HG02798 (cell line): Measurements from ENCODE around the gene GAK.

Source experiments
- ATAC-seq: cut with Tn5 transposase; IDR thresholded peaks from one replicate; pipeline ENCODE4 v1.9.1; 2021; ENCODE audit warnings: mild to moderate bottlenecking; ENCODE audit not compliant: unreplicated experiment, poor library complexity

The GAK gene

DNA sequence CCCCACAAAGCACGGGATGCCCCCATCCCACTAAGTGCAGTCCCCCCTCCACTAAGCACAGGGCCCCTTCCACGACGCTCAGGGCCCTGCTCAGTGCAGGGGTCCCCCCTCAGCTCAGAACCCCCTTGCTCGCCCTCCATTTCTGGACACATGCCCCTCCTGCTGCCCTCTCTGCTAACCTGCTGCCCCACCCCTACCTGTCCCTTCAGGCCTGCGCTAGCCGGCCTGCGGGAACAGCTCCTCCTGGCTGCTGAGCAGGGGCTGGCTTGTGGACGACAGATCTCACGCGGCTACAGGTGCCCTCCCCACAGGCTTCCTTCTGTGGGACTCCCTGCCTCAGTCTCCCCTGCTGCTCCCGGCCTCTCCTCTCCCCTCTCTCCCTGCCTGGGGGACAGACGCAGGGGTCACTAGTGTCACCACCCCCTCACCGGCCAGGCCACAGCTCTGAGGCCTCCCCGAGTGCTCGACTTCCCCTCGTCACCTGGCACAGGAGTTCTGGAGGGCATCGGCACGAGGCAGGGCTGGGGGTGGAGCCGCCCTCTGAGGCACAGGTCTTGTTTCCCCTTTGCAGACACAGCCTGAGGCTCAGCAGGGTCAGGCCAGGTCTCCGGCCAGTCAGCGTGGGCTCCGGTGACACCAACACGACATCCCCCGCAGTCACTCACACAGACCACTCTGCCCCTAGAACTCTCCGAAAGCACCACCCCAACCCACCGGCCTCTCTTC lies 21.6 kb downstream of the GAK start:
- no peak for ATAC-seq

DNA sequence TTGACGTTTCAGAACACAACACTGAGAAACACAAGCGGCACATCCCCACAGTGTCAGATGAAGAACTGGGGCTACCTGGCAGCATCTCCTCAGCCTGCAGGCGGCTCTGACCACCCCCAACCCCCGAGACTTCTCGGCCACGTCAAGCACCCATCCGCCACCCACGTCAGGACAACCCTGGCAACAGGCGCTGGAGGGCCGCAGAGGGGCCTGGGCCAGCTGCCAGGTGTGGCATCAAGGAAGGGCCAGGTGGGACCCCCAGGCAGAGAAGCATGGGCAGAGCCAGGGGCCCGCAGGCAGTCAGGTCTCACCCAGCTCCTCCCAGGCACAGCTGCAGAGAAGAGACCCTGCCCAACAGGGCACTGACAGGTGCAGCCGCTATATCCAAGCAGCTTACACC lies 22.3 kb downstream of the GAK start:
- ATAC-seq = no peak

DNA sequence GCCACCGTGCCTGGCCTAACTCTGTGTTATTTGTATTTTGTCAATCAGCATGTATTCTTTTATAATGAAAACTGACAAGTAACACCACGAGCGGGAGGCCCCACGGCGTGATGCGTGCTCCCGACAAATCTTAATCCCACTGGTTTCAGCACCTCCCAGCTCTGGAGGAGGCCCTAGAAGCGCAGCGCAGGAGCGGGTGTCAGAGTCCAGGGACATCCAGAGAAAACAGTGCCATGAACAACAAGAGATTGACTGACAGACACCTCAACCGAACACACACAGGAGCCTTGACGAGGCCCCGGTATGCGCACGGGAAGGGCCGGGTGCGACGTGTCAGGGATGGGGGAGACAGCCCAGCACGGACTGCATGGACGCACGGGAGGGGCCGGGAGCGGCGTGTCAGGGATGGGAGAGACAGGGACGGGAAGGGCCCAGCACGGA lies 23.0 kb downstream of the GAK start:
- no peak for ATAC-seq

DNA sequence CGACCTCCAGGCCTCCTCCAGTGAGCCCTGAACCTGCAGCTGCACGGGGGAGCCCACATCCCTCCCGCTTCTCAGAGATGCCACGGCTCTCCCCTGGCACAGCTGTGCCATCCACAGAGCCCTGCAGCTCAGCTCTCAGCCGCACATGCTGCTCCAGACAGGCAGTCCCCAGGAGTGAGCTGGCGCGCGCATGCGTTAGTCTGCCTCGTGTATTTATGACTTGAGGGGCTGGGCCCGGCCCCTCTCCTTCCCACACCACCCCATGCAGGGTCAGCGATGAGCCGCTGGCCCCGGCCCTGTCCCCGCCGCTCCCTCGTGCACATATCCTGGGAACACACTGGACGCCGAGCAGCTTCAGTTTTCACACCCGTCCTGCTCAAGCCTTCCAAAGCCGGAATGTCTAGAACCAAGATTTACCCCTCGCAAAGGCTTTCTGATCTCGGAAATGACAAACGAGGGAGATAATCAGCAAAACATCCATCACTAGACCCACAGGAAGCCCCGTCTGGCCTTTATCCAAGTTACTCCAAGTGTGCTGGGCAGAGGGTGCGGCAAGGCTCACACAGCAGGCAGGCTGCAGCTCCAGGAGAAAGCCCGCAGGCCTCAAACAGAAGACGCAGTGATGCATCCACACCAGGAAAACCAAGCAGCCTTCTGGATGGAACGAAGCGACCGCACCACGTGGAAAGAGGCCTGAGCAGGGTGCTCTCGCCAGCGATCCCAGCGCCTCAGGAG lies 24.3 kb downstream of the GAK start:
- ATAC-seq = no peak

DNA sequence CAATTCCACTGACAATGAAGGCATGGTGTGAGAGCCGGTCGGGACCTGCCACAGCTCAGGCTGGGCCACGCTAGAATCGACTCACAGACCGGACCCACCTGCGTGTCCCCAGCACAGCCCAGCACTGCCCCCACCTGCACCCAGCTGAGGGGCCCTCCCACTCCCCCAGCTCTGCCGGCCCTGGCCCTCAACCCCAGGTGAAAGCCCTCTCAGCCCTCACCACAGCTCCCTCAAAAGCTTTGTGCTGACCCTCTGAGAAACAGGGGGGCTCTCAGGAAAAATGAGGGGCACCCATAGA lies 25.1 kb downstream of the GAK start:
- ATAC-seq = no peak

DNA sequence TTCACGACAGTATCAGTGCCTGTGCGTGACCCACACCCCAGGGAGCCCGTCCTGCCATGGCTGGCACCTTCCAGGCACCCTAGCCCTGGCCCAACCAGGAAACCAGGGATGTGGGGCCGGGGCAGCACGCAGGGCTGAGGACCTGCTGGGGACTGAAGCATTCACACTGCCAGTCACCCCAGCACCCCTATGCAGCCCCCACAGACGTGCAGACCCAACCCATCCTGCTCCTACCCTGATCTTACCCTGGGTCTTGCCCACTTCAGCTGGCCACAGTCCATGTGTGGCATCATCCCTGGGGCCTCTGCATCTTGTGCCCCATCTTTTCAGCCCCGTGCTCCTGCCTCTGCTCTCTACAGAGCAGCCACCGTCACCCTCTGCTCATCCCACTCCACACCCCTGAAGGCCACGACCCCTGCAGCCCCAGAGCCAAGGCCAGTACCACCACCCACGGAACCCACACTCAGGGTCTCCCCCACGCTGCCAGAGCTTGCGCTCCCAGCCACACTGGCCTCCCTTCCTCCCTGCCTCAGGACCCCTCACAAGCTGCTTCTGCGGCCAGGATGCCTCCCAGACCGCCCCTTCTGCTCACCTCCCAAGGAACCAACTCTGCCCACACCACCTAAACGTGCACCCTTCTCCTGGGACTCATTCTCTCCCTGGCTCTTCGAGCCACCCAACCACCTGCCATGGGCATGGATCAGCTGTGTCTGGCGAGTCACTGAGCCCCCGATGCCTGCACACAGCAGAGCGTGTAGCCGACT lies 25.6 kb downstream of the GAK start:
- ATAC-seq = no peak

DNA sequence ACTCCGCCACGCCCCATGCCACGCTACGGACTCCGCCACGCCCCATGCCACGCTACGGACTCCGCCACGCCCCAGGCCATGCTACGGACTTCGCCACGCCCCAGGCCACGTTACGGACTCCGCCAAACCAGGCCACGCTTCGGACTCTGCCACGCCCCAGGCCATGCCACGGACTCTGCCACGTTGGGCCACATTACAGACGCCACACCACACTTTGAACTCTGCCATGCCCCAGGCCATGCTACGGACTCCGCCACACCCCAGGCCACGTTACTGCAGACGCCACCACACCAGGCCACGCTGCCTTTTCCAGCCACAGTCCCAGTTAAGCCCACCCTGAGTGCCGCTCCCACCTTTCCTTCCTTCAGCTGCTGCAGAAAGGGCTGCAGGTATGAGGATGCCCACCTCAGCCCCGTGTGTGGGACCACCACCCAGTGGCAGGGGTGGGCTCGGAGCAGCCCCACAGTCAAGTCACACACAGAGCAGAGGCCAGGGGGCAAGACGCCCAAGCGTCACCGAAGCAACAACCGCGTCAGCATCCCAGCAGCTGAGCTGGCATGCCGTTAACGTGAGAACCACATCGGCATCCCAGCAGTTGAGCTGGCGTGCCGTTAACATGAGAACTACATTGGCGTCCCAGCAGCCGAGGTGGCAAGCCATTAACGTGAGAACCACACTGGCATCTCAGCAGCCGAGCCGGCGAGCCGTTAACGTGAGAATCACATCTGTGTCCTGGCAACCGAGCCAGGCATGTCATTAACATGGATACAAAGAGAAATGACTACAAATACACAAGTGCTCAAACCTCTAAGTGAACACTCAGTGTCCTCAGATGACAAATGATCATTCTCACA lies 26.4 kb downstream of the GAK start:
- ATAC-seq = no peak

DNA sequence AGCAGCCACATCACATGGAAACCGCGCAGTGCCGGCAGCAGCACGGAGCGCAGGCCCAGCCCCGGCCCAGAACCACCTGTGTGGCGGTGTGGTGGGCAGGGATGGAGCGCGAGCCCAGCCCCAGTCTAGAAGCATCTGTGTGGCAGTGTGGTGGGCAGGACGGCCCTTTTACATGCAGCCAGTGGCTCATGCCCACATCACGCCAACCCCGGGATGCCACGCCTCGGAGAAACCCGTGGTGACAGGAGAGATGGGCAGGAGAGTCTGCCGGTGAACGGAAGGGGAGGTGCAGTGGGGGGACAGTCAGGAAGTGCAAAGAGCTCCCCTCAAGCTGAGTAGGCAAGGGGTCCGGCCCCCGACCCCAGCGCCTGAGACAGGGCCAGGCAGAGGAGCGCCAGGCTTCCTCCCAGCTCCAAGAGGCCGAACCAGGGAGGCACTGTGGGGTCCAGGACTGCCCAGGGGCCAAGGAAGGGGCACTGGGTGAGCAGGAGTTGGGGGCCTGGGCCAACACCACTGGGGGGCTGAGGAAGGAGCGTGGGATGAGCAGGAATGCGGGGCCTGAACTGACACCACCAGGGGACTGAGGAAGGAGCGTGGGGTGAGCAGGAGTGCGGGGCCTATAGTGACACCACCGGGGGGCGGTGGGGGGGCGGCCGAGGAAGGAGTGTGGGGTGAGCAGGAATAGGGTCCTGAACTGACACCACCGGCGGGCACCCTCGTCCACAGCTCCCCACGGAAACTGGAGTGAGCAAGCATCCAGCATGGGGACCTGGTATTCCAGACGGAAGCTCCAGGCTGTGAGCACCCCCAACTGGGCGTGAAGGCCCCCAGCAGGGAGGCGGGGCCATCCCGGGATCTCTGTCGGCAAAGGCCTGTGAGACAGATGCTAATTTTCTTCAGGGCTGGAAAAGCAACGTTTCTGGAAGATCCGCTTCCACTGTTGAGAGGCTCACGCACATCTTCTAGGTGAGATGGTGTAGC lies 28.8 kb downstream of the GAK start:
- no peak for ATAC-seq

DNA sequence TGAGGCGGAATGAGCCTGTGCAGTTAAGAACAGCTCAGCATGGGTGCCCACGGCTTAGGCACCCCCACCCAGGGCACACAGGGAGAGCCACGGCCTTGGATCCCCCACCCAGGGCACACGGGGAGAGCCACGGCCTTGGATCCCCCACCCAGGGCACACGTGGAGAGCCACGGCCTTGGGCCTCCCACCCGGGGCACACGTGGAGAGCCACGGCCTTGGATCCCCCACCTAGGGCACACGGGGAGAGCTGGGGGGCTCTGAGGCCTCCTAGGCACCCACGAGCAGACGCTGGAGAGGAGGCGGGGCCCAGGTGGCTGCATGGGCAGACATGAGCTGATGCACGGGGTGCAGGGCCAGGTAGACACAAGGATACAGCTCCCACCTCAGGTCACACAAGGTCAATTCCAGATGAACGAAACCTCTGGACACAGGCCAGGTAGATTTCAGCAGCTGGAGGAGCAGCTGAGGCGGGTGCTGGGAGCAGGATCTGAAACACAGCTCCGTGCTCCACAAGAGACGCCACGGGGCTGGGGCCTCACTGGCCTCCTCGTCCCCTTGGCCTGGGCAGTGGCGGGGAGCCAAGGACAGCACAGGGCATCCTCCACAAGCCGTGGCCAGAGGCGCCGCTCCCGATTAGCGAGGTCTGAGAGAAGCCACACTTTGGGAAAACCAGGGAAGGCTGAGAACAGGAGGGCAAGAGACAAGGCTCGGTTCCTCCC lies 30.8 kb downstream of the GAK start:
- no peak for ATAC-seq

DNA sequence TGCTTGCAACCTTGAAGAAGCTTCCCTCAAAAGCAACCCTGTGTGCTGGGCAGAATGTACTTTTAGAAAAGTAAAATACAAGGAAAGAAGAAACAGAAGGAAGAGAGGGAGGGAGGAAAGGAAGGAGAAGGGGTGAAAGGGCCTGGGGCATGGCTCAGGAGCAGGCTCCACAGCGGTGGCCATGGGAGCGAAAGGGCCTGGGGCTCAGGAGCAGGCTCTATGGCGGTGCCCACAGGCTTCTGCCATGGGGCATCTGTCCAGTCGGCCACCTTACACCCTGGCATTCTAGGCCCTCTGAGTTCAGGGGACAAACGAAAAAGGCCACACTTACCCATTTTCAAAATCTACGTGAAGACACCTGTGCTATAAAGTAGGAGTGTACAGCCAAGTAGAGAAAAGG lies 31.4 kb downstream of the GAK start:
- no peak for ATAC-seq

DNA sequence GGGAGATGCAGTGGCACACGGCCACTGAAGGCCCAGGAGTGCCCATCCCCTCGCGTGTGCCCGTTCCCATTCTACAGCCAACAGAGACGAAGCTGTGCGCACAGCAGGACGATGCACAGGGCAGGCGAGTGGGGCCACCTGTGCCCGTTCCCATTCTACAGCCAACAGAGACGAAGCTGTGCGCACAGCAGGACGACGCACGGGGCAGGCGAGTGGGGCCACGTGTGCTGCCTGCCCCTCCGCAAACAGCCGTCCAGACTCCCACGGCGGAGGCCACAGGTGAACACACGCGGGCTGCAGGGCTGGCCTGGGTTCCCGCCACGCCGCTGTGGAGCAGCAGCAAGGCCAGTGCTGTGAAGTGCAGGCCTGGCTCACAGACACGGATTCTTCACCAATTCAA lies 32.0 kb downstream of the GAK start:
- ATAC-seq = no peak

DNA sequence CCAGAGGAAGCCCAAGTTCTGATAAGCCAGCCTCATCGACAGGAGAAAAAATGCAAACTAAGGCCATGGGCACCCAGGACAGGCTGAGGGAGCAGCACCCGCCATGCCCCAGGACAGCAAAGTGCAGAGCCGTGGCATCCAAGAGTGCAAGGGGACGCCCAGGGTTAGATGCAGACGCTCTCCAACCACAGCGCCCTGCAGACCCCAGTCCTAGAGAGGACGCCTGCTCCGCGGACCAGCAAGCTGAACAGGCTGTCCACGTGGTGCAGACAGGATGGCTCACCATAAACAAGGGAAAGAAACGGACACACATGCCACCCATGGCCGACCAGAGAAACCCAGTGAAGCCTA lies 32.6 kb downstream of the GAK start:
- no peak for ATAC-seq

DNA sequence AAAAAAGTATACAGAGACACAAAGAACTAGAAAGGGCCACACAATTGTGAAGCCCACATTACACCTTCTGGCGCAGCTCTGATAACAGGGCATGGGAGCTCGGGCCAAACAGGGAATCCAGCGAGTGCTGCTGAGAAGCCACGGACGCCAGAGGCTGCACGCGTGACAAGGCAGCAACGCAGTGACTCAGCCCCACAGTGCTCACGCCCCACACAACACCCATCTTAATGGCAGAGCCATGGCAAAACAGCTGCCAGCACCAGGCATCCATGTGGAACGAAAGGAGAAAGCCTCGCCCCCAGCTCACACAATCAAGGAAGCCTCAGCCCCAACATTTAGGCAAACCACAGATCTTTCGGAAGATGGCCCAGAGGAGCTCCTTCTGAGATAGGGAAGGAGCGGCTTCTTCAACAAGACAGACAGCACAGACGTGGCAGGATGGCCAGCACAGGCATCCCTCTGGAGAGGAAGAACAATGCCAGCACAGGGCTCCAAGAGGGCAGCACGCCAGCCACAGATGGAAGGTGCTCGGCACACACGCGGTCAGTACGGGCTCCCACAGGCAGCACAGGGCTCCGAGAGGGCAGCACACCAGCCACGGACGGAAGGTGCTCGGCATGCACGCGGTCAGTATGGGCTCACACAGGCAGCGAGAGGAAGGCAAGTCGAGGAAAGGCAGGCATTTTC lies 33.1 kb downstream of the GAK start:
- no peak for ATAC-seq

DNA sequence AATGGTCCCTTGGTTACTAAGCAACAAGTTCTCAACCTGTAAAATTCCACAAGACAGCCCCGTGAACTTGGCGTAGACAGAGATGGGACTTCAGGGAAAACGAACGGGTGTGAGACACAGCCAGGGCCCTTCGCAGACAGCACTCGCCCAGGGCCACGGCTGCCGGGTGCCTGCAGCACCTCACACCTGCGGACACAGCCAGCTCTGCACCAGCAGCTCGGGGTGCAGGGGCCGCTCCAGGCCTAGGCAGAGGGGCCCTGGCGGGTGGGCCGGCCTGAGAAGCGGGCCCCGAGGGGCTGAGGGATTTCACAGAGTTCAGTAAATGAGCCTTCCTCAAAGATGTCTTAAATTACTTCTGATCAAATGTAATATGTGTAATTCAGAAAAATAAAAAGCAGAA lies 34.0 kb downstream of the GAK start:
- ATAC-seq = no peak

DNA sequence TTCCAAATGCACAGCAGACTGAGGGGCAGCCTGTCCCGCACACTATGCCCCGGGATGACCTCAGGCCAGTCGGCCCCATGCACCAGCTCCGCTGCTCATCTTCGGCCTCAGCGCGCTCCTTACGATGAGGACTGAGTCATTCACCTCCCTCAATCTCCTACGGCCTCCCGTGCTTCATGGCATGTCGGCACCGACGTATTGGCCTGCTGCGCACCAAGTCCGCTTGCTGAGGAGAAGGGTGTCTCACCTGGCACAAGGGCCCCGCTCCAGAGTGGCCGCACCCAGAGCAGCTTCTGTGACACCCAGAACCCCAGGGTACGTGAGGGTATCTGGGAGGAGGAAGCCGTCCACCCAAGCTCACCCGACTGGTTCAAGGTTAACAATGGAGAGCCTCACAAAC lies 35.5 kb downstream of the GAK start:
- ATAC-seq = no peak

DNA sequence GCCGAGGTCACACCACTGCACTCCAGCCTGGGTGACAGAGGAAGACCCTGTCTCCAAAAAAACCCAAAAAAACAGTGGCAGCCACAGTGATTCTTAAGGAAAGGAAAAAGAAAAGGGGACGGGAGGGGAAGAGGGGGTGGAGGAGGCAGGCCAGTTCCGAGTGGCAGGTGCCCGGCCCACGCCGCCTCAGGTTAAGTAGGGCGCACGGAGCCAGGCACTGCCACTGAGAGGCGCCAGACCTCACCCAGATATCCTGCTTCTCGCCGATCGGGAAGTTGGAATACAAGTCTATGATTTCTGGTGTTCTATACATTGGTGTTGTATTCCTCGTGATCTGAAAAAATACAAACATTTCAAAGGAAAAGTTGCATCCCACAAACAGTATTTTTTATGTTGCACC lies 35.9 kb downstream of the GAK start:
- no peak for ATAC-seq

DNA sequence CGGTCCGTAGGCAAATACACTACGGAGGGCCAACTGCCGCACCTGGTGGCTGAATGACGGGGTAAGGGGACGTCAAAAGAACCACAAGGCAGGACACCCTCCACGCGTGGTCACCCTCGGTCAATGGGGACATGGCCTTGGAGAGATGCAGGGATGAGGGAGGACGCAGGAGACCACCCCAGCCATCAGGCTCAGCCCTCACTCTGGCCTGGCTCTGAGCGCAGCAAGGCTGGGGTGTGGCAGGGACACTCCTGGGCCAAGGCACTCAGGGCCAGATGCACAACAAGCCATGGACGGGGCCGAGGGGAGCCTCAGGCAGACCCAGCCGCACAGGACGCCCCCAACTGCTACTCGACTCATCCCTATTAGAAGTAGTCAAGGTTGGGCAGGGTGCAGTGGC lies 36.5 kb downstream of the GAK start:
- no peak for ATAC-seq

DNA sequence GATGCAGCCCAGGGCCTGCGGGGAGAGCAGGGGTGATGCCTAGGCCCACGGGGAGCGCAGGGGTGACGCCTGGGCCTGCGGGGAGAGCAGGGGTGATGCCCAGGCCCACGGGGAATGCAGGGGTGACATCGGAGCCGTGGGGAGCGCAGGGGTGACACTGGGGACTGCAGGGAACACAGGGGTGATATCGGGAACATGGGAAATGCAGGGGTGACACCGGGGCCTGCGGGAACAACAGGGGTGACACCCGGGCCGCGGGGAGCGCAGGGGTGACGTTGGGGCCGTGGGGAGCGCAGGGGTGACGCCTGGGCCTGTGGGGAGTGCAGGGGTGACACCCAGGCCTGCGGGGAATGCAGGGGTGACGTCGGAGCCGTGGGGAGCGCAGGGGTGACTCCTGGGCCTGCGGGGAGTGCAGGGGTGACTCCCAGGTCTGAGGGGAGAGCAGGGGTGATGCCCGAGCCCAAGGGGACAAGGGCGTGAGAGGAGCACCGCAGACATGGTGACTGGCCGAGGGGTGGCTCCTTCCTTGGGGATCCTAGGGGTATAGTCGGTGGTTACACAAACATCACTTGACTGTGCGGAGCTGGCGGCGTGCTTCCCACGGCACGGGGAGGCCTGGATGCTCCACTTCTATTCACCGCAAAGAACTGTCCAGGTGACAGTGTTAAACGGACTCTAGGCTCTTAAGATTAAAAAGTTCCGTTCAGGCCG lies 38.0 kb downstream of the GAK start:
- no peak for ATAC-seq
